ENCODE data around the gene KCNN2.

GRCh38 chr5:114419067-114419388 is 57.2 kb downstream of the KCNN2 start:
- TF ChIP-seq CTCF (IDR thresholded peaks at IDR 0.05; ENCODE audit: poor library complexity, severe bottlenecking) (no peak), REST (IDR thresholded peaks at IDR 0.05; ENCODE audit: borderline replicate concordance) (no peak), SMC3 (conservative IDR thresholded peaks at IDR 0.05; ENCODE audit: poor library complexity) (no peak), EP300 (conservative IDR thresholded peaks at IDR 0.05; ENCODE audit: poor library complexity, severe bottlenecking) (no peak), POLR2AphosphoS5 (IDR thresholded peaks at IDR 0.05) (no peak), EZH2 (IDR thresholded peaks at IDR 0.05; ENCODE audit: borderline replicate concordance, insufficient read depth, low read length, poor library complexity, severe bottlenecking) (no peak)
